Adrenal gland (tissue), 5 donors: Measurements from ENCODE around the gene SYT8.

Source experiments
- CTCF ChIP-seq, 6 experiments: fragments of 450-650 bp in 4 of 6; fragments of 200-600 bp in 2 of 6; sonication (generic) in 1 of 6; IDR thresholded peaks; 1 replicate in 5 of 6; 2 replicates in 1 of 6; pipeline versions ENCODE4 v1.5.1 to v1.8.0; 2016 to 2021; ENCODE audit warnings: antibody characterized with exemption in 6 of 6, mild to moderate bottlenecking in 2 of 6, moderate library complexity in 1 of 6
- POLR2A ChIP-seq, 2 donors: fragments of 450-650 bp; IDR thresholded peaks; one replicate each; pipeline ENCODE4 v1.6.1; 2017; ENCODE audit warnings: antibody characterized with exemption in 2 of 2, mild to moderate bottlenecking in 2 of 2, moderate library complexity in 1 of 2
- donor health status: DM: no; HTN: no; CAD: no.

GRCh38 chr11:1843796-1844195 lies 9.0 kb downstream of the SYT8 start:
- TF ChIP-seq CTCF (IDR thresholded peaks at IDR 0.05) (no peak), POLR2A (IDR thresholded peaks at IDR 0.05) (no peak)
